ENCODE results near the gene CACNA2D3.

DNA sequence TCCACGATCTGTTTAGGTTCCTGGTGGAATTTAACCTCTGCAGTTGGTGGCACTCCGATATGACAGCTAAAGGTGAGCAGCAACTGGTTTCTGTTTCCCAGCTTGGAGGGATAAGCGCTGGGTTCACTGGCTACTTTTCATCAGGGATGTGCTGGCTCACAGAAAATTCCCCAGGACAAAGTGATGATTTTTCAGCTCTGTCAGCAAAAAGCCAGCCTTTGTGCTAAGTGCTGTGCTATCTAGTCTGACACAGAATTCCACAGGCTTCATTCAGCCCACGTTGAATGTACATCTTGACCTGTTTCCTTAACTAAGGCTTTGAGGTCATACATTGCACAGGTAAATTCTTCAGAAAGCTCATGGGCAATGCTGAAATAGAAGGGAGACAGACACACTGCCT lies 887.0 kb downstream of the CACNA2D3 start:
- TF ChIP-seq, protein P1, sequence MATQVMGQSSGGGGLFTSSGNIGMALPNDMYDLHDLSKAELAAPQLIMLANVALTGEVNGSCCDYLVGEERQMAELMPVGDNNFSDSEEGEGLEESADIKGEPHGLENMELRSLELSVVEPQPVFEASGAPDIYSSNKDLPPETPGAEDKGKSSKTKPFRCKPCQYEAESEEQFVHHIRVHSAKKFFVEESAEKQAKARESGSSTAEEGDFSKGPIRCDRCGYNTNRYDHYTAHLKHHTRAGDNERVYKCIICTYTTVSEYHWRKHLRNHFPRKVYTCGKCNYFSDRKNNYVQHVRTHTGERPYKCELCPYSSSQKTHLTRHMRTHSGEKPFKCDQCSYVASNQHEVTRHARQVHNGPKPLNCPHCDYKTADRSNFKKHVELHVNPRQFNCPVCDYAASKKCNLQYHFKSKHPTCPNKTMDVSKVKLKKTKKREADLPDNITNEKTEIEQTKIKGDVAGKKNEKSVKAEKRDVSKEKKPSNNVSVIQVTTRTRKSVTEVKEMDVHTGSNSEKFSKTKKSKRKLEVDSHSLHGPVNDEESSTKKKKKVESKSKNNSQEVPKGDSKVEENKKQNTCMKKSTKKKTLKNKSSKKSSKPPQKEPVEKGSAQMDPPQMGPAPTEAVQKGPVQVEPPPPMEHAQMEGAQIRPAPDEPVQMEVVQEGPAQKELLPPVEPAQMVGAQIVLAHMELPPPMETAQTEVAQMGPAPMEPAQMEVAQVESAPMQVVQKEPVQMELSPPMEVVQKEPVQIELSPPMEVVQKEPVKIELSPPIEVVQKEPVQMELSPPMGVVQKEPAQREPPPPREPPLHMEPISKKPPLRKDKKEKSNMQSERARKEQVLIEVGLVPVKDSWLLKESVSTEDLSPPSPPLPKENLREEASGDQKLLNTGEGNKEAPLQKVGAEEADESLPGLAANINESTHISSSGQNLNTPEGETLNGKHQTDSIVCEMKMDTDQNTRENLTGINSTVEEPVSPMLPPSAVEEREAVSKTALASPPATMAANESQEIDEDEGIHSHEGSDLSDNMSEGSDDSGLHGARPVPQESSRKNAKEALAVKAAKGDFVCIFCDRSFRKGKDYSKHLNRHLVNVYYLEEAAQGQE (IDR thresholded peaks at IDR 0.05), result no peak
- TF ChIP-seq, protein P2, sequence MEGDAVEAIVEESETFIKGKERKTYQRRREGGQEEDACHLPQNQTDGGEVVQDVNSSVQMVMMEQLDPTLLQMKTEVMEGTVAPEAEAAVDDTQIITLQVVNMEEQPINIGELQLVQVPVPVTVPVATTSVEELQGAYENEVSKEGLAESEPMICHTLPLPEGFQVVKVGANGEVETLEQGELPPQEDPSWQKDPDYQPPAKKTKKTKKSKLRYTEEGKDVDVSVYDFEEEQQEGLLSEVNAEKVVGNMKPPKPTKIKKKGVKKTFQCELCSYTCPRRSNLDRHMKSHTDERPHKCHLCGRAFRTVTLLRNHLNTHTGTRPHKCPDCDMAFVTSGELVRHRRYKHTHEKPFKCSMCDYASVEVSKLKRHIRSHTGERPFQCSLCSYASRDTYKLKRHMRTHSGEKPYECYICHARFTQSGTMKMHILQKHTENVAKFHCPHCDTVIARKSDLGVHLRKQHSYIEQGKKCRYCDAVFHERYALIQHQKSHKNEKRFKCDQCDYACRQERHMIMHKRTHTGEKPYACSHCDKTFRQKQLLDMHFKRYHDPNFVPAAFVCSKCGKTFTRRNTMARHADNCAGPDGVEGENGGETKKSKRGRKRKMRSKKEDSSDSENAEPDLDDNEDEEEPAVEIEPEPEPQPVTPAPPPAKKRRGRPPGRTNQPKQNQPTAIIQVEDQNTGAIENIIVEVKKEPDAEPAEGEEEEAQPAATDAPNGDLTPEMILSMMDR (IDR thresholded peaks at IDR 0.05; ENCODE audit: low read depth, low read length, missing input control), result no peak
- no peak for TF ChIP-seq YY1 (IDR thresholded peaks at IDR 0.05)
- TF ChIP-seq RAD21 (IDR thresholded peaks at IDR 0.05), result no peak
- TF ChIP-seq FOXA1 (IDR thresholded peaks at IDR 0.05), result no peak
- TF ChIP-seq SP1 (IDR thresholded peaks at IDR 0.05), result no peak
- TF ChIP-seq JUND (IDR thresholded peaks at IDR 0.05), result no peak
- no peak for TF ChIP-seq RXRA (IDR thresholded peaks at IDR 0.05)
- TF ChIP-seq NR2F2 (IDR thresholded peaks at IDR 0.05), result no peak
- TF ChIP-seq GABPA (IDR thresholded peaks at IDR 0.05 in 1 of 2, conservative IDR thresholded peaks at IDR 0.05 in 1 of 2), result no peak
- TF ChIP-seq, protein P3, sequence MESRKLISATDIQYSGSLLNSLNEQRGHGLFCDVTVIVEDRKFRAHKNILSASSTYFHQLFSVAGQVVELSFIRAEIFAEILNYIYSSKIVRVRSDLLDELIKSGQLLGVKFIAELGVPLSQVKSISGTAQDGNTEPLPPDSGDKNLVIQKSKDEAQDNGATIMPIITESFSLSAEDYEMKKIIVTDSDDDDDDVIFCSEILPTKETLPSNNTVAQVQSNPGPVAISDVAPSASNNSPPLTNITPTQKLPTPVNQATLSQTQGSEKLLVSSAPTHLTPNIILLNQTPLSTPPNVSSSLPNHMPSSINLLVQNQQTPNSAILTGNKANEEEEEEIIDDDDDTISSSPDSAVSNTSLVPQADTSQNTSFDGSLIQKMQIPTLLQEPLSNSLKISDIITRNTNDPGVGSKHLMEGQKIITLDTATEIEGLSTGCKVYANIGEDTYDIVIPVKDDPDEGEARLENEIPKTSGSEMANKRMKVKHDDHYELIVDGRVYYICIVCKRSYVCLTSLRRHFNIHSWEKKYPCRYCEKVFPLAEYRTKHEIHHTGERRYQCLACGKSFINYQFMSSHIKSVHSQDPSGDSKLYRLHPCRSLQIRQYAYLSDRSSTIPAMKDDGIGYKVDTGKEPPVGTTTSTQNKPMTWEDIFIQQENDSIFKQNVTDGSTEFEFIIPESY (IDR thresholded peaks at IDR 0.05), result no peak
- TF ChIP-seq, protein P4, sequence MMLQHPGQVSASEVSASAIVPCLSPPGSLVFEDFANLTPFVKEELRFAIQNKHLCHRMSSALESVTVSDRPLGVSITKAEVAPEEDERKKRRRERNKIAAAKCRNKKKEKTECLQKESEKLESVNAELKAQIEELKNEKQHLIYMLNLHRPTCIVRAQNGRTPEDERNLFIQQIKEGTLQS (IDR thresholded peaks at IDR 0.05), result no peak
